Gastrocnemius medialis (tissue), 4 donors: ENCODE results near the gene KCNIP4.

ENCODE experiments used
- POLR2A ChIP-seq, 2 donors: fragments of 450-650 bp; IDR thresholded peaks; one replicate each; pipeline ENCODE4 v1.6.1; 2017; ENCODE audit warnings: antibody characterized with exemption in 2 of 2, mild to moderate bottlenecking in 2 of 2, moderate library complexity in 2 of 2
- TF ChIP-seq, protein P1 (sequence below), 5 experiments: fragments of 450-650 bp in 3 of 5; fragments of 200-600 bp in 2 of 5; sonication (generic) in 2 of 5; IDR thresholded peaks in 4 of 5; conservative IDR thresholded peaks in 1 of 5; 1 replicate in 4 of 5; 2 replicates in 1 of 5; pipeline ENCODE4 v1.5.1; 2016 to 2019; ENCODE audit warnings: antibody characterized with exemption in 5 of 5, mild to moderate bottlenecking in 3 of 5, moderate library complexity in 3 of 5

DNA sequence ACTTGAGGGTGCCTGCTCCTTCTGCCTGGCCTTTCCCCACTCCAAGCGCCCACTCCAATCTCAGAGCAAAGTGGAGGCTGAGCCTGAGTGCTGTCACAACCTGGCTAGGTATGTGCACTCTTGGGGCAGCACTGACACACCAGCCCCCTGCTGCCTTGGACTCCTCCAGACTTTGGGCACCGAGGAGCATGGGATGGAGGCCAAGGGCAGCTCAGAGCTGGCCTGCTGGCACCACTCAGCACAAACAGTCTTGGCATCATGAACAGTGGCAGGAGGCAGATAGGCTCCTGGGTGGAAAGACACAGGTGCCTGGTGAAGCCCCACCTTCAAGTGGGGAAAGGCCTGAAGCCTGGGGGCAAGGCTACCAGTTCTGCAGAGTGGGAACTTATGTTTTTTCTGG, 91.8 kb downstream of the KCNIP4 start:
- TF ChIP-seq, protein P1, sequence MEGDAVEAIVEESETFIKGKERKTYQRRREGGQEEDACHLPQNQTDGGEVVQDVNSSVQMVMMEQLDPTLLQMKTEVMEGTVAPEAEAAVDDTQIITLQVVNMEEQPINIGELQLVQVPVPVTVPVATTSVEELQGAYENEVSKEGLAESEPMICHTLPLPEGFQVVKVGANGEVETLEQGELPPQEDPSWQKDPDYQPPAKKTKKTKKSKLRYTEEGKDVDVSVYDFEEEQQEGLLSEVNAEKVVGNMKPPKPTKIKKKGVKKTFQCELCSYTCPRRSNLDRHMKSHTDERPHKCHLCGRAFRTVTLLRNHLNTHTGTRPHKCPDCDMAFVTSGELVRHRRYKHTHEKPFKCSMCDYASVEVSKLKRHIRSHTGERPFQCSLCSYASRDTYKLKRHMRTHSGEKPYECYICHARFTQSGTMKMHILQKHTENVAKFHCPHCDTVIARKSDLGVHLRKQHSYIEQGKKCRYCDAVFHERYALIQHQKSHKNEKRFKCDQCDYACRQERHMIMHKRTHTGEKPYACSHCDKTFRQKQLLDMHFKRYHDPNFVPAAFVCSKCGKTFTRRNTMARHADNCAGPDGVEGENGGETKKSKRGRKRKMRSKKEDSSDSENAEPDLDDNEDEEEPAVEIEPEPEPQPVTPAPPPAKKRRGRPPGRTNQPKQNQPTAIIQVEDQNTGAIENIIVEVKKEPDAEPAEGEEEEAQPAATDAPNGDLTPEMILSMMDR (IDR thresholded peaks at IDR 0.05 in 4 of 5, conservative IDR thresholded peaks at IDR 0.05 in 1 of 5): no peak
- no peak for TF ChIP-seq POLR2A (IDR thresholded peaks at IDR 0.05)
